GM19468 (cell line): ENCODE results near the gene ADAM11.

ENCODE experiments used
- ATAC-seq: cut with Tn5 transposase; IDR thresholded peaks from one replicate; pipeline ENCODE4 v1.9.1; 2021; ENCODE audit warnings: mild to moderate bottlenecking, moderate library complexity, moderate number of reproducible peaks; ENCODE audit not compliant: unreplicated experiment; ENCODE audit errors: extremely low read depth

The ADAM11 gene

DNA sequence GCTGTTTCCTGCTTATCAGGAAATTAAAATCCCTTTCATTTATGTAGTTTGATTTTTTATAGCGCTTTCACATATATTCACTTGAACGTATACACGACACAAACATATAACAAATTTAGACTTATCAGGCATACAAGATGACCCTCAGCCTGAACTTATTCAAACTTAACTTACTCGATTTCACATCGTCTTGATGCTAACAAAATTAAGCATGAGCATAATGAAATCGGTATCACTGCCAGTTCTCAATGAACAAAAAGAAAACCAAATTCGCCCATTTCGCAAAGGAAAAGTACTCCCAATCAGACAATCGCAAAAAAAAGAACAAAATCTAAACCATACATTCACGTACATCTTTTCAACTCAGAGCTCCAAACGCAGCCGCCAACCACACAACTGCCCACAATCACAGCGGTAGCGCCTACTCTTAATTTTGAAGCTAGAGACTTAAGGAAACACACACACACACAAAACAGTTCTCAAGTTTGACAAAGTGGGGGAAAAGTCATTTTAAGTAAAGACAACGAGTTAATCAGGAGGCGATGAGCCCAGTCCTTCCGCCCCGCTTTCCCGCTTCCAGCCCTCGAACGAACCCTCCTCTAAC, 70.2 kb downstream of the ADAM11 start:
- ATAC-seq, result no peak

DNA sequence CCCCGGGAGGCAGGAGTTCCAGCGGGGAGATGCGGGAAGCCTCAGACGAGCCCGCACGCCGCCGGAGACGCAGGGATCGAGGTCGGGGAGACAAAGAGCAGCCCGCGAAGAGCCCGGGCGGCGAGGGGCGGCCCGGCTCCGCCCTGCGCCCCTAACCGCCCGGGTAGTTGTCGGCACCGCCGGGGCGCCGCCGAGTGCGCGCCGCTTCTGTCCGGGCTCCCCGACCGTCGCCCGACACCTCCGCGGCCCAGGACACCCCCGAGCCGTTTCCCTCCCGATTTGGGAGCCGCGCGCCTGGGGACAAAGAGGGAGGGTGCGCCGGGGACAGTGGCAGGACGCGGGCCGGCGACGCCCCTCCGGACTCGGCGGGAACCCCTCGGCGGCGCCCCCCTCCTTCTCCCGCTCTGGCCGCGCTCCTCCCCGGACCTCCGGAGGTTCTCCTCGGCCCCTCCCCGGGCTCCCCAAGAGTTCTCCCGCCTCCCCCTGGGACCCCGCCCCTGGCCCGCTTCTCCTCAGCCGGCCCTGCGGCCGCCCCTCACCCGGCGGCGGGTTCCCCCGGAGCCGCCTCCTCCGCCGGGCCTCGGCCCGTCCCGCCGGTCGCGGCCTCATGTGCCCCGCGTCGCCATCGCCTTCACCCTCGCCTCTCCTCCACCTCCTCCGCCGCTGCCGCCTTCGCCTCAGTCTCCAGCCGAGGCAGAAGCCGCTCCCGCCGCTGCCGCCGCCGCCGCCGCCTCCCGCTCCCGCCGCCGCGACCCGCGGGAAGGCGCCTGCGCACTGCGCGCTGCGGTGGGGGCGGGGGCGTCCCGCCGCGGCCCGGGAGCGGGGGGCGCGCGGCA, 71.0 kb downstream of the ADAM11 start, which contains the start of gene GJC1:
Gene GJC1, minus strand, starts transcription at position 765 of the 836 bp plus-strand sequence. CDS start 24,470 bp downstream, outside the sequence.
- ATAC-seq, result no peak

DNA sequence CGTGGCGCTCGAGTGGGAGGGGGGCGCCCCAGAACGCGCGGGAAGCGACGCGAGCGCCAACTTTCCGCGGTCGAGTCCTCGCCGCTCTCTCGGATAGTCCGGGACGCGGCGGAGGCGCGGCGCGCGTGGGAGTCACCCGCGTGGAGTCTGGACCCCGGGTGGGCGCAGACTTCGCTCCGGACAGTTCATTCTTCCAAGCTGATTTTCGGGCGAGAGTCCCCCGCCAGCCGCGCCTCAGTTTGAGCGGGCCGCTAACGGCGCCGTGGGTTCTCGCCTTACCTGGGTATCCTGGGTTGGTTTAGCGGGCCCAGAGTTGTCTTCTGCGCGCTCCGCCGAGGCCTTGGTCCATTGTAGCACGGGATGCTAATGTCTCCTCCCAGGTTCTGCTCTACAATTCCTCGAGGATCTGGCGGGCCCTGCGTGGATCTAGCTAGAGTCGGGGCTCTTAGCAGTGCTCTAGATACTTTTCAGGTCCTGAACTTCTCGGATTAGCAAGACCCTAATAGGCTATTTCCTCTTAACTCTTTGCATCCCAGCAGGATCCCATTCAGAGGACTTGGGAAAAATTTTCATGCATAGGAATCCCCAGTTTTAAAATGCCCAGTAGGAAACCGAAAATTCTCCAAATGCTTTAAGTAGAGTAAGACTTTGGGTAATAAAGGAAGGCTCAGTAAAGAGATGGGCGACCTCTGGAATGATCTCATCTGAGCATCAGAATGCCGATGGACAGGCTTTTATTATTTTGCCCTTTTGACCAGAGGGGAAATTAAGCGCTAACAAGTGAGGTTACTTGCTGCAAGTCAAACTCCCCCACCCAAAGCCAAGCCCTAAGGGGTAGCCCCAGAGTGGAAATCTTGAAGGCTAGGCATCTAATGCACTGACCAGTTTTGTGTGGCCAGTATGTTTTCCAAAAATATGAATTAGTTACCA, 71.8 kb downstream of the ADAM11 start:
- ATAC-seq, result no peak

DNA sequence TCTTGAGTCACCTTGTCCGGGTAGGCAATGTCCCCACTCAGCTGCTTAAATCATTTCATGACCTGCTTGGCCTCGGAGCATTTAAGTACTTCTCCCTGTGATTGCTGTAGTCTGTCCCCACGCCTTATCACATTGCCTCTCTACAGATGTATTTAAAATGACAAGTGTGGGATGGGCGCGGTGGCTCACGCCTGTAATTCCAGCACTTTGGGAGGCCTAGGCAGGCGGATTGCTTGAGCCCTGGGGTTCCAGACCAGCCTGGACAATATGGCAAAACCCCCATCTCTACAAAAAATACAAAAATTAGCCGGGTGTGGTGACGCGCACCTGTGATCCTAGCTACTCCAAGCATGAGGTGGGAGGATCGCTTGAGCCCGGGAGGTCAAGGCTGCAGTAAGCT, 72.6 kb downstream of the ADAM11 start:
- ATAC-seq, result no peak
